Lower leg skin (tissue), 4 donors: Measurements from ENCODE around the gene MRPS9. TPM values are rescaled to one million over a fixed set of nuclear protein-coding genes. Genes with fewer than 3 reads are reported as not detected.

Experiments used
- DNase-seq, 2 donors: peaks; one replicate each; pipeline ENCODE4 v3.0.0-alpha.2; 2019; ENCODE audit warnings: low spot score in 2 of 2
- H3K4me3 ChIP-seq: fragments of 200-600 bp; sonication (generic); 2 replicates; pipeline ENCODE4 v1.5.1; 2017; ENCODE audit warnings: mild to moderate bottlenecking, low read depth; ENCODE audit not compliant: poor library complexity, severe bottlenecking
- POLR2A ChIP-seq, 2 donors: fragments of 450-650 bp; IDR thresholded peaks; one replicate each; pipeline ENCODE4 v1.6.1; 2016 to 2017; ENCODE audit warnings: antibody characterized with exemption in 2 of 2, mild to moderate bottlenecking in 1 of 2, moderate library complexity in 1 of 2
- WGBS, 2 donors: methylation state at CpG; one replicate each; pipeline ENCODE4 v1.1.5; 2018; 5-methylcytosine and 5-hydroxymethylcytosine counted together
- intact Hi-C: fragments of 100-400 bp; cut with DNase I; formaldehyde crosslinking; loops from one replicate; pipeline ENCODE4 v1.15.0; 2023; ENCODE audit warnings: low total_unique reads
- total RNA-seq, 4 donors: library from RNA; depleted of rRNA; stranded (reverse); fragments of >200 nt; gene quantifications; one replicate each; pipeline ENCODE4 v1.1.0, GENCODE V29; 2016
- TF ChIP-seq, protein P1 (sequence below), 3 donors: fragments of 450-650 bp; IDR thresholded peaks; one replicate each; pipeline ENCODE4 v1.5.1; 2016; ENCODE audit warnings: antibody characterized with exemption in 3 of 3, mild to moderate bottlenecking in 3 of 3, moderate library complexity in 2 of 3

MRPS9 gene
- total RNA-seq, 4 donors from 2014 or later = 16.1 to 20.0 (median 17.3) TPM

DNA sequence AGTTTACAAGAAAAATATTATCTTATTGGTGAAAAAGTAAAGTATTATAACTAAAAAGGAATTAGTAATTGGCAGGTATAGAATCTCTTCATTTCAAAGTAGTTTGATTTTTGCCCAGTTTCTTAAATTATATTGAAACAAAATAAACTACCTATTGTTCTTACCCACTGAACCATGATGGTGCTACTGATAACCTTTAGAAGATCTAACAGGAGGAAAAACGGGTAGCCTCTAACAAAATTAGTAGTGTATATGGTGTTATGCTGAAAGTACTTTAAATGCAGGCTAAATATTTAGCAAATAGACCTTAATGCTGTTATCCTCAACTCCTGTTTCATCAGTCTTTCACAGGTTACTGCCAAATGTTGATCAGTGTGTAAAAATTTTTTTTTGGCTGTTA is 19.1 kb downstream of the MRPS9 start:
- WGBS, 2 donors = 79 to 95% methylated on average over 1 of the region's 1 CpG
- TF ChIP-seq POLR2A (IDR thresholded peaks at IDR 0.05) = no peak
- TF ChIP-seq, protein P1, sequence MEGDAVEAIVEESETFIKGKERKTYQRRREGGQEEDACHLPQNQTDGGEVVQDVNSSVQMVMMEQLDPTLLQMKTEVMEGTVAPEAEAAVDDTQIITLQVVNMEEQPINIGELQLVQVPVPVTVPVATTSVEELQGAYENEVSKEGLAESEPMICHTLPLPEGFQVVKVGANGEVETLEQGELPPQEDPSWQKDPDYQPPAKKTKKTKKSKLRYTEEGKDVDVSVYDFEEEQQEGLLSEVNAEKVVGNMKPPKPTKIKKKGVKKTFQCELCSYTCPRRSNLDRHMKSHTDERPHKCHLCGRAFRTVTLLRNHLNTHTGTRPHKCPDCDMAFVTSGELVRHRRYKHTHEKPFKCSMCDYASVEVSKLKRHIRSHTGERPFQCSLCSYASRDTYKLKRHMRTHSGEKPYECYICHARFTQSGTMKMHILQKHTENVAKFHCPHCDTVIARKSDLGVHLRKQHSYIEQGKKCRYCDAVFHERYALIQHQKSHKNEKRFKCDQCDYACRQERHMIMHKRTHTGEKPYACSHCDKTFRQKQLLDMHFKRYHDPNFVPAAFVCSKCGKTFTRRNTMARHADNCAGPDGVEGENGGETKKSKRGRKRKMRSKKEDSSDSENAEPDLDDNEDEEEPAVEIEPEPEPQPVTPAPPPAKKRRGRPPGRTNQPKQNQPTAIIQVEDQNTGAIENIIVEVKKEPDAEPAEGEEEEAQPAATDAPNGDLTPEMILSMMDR (IDR thresholded peaks at IDR 0.05) = no peak
- DNase-seq = no peak
- intact Hi-C loops = no loop called here
- H3K4me3 ChIP-seq = no peak overlapping the region

DNA sequence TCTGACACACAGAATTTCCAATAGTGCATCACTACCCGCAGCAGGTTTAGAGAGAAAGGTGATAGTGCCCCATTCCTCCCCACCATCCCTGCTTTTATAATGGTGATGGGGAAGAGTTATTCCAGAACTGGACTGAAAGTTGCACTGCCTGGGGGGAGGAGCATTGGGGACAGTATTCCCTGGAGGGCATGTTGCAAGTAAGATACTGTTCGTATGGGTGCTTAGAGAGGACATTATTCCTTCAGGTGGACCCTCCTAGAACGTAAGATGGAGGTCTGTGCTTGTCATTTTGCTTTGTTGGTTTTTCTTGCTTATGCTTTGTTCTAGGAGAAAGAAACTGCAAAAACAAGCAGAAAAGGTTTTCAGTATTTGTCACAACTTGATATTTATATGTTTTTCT is 23.7 kb downstream of the MRPS9 start:
- H3K4me3 ChIP-seq = no peak overlapping the region
- 93 to 97% methylated on average over 3 of the region's 3 CpGs for WGBS, 2 donors
- DNase-seq = no peak

DNA sequence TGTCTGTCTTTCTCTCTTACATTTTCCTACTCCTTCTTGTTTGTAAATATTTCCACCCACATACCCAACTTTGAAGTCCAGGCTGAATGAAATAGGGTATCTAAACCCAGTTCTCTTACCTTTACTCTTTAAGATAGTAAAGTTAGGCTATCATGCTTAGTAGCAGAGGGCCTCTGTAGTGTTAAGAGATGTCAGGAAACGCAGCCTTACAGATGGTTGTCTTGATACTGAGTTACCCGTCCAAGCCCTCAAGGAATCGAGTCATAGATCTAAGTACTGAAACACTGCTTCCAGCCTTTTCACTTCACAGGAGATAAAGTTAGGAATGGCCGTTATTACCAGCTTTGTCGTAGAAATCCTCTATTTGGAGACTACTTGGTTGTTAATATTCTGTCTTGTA is 24.3 kb downstream of the MRPS9 start:
- intact Hi-C loops = no loop called here
- DNase-seq = no peak
- WGBS, 2 donors = 70 to 82% methylated on average over 5 of the region's 5 CpGs
- no peak for TF ChIP-seq POLR2A (IDR thresholded peaks at IDR 0.05)
- TF ChIP-seq, protein P1 (IDR thresholded peaks at IDR 0.05) = no peak
- no peak overlapping the region for H3K4me3 ChIP-seq

More for the DNA sequence above, 23.7 kb downstream of the MRPS9 start:
- intact Hi-C loops = no loop called here
- TF ChIP-seq, protein P1 (IDR thresholded peaks at IDR 0.05) = no peak
- no peak for TF ChIP-seq POLR2A (IDR thresholded peaks at IDR 0.05)

DNA sequence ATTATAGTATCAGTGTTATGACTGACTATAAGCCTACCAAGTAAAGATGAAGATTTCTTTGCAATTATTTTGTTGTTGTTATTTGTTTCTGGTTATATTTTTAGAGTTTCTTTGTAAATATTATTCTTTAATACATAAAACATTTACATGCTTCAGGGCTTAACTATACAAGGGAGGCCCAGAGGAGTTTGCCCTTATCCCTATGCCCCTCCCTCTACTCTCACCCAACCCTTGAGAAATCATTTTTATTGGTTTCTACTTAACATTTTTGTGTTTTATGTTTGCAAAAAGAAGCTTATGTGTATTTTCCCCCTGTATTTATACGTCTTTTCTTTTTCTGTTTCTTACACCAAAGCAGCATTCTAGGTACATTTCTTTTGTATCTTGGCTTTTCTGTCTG is 30.5 kb downstream of the MRPS9 start:
- DNase-seq = no peak
- no peak overlapping the region for H3K4me3 ChIP-seq
- TF ChIP-seq POLR2A (IDR thresholded peaks at IDR 0.05) = no peak
- TF ChIP-seq, protein P1 (IDR thresholded peaks at IDR 0.05) = no peak
- intact Hi-C loops = no loop called here
- WGBS, 2 donors = 88 to 96% methylated on average over 1 of the region's 1 CpG

DNA sequence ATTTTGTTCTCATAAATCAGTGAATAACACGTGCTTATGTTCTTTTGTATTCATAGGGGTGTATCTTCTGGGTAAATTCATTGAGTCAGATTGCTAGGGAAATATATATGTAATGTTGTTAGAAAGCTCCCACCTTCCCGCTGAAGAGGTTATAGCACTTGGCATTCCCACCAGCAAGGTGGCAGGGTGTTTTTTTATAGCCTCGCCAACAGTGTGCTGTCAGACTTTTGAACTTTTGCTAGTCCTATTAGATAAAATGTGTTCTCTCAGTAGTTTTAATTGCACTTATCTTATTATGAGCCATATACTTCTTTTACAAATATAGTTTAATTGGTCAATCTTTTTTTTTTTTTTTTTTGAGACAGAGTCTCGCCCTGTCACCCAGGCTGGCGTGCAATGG is 31.0 kb downstream of the MRPS9 start:
- DNase-seq = no peak
- 97 to 98% methylated on average over 5 of the region's 5 CpGs for WGBS, 2 donors
- TF ChIP-seq POLR2A (IDR thresholded peaks at IDR 0.05) = no peak
- TF ChIP-seq, protein P1 (IDR thresholded peaks at IDR 0.05) = no peak
- intact Hi-C loops = no loop called here
- no peak overlapping the region for H3K4me3 ChIP-seq
